ENCODE results near the gene RDH12. TPM values are rescaled to one million over a fixed set of nuclear protein-coding genes. Genes with fewer than 3 reads are reported as not detected.

Gene RDH12
- total RNA-seq, 1 donor from 2014 or later, result not detected

- Mint-ChIP-seq H3K27me3 (ENCODE audit: low read depth) (no peaks in the 10 kb centered on the region), H3K4me1 (ENCODE audit: low read depth) (peaks cover 21% of the 10 kb centered on the region), H3K27ac (ENCODE audit: unreplicated experiment) (peak overlapping the region; percentile 80), H3K36me3 (ENCODE audit: low read depth) (peaks cover 1% of the 10 kb centered on the region), H3K9me3 (ENCODE audit: low read depth) (no peaks in the 10 kb centered on the region), H3K4me3 (ENCODE audit: unreplicated experiment) (no peak overlapping the region)
- TF ChIP-seq CTCF (IDR thresholded peaks at IDR 0.05), result peak; percentile 85
- DNase-seq (ENCODE audit: low spot score), result no peak
Observed at GRCh38 chr14:67666750-67667449, 34.8 kb upstream of the RDH12 start.

GRCh38 chr14:67668559-67668958 lies 33.1 kb upstream of the RDH12 start:
- H3K4me3 Mint-ChIP-seq (ENCODE audit: unreplicated experiment), result no peak overlapping the region
- H3K27me3 Mint-ChIP-seq (ENCODE audit: low read depth), result no peaks in the 10 kb centered on the region
- H3K9me3 Mint-ChIP-seq (ENCODE audit: low read depth), result no peaks in the 10 kb centered on the region
- H3K27ac Mint-ChIP-seq (ENCODE audit: unreplicated experiment), result no peak overlapping the region
- no peaks in the 10 kb centered on the region for H3K36me3 Mint-ChIP-seq (ENCODE audit: low read depth)
- no peak for DNase-seq (ENCODE audit: low spot score)
- peaks cover 32% of the 10 kb centered on the region for H3K4me1 Mint-ChIP-seq (ENCODE audit: low read depth)
- no peak for TF ChIP-seq CTCF (IDR thresholded peaks at IDR 0.05)

- peak overlapping the region; percentile 96 for H3K27ac Mint-ChIP-seq (ENCODE audit: unreplicated experiment)
- no peaks in the 10 kb centered on the region for H3K27me3 Mint-ChIP-seq (ENCODE audit: low read depth)
- peaks cover 23% of the 10 kb centered on the region for H3K4me1 Mint-ChIP-seq (ENCODE audit: low read depth)
- DNase-seq (ENCODE audit: low spot score), result no peak
- no peak for TF ChIP-seq CTCF (IDR thresholded peaks at IDR 0.05)
- H3K4me3 Mint-ChIP-seq (ENCODE audit: unreplicated experiment), result peak overlapping the region; percentile 87
- H3K9me3 Mint-ChIP-seq (ENCODE audit: low read depth), result no peaks in the 10 kb centered on the region
- H3K36me3 Mint-ChIP-seq (ENCODE audit: low read depth), result peaks cover 6% of the 10 kb centered on the region
Observed at GRCh38 chr14:67673451-67673850, 28.2 kb upstream of the RDH12 start.

- no peak for DNase-seq (ENCODE audit: low spot score)
- H3K36me3 Mint-ChIP-seq (ENCODE audit: low read depth), result peaks cover 6% of the 10 kb centered on the region
- H3K4me3 Mint-ChIP-seq (ENCODE audit: unreplicated experiment), result peak overlapping the region; percentile 87
- no peaks in the 10 kb centered on the region for H3K27me3 Mint-ChIP-seq (ENCODE audit: low read depth)
- H3K9me3 Mint-ChIP-seq (ENCODE audit: low read depth), result no peaks in the 10 kb centered on the region
- peak overlapping the region; percentile 96 for H3K27ac Mint-ChIP-seq (ENCODE audit: unreplicated experiment)
- peaks cover 23% of the 10 kb centered on the region for H3K4me1 Mint-ChIP-seq (ENCODE audit: low read depth)
- peak; percentile 71 for TF ChIP-seq CTCF (IDR thresholded peaks at IDR 0.05)
Observed at GRCh38 chr14:67674139-67674479, 27.6 kb upstream of the RDH12 start.

- Mint-ChIP-seq H3K27me3 (ENCODE audit: low read depth) (no peaks in the 10 kb centered on the region), H3K36me3 (ENCODE audit: low read depth) (peaks cover 6% of the 10 kb centered on the region), H3K9me3 (ENCODE audit: low read depth) (no peaks in the 10 kb centered on the region), H3K4me1 (ENCODE audit: low read depth) (peaks cover 23% of the 10 kb centered on the region), H3K4me3 (ENCODE audit: unreplicated experiment) (peak within 1 kb of the TSS; percentile 87), H3K27ac (ENCODE audit: unreplicated experiment) (peak within 1 kb of the TSS; percentile 96)
- DNase-seq (ENCODE audit: low spot score), result peak; percentile 88
- peak; percentile 57 for TF ChIP-seq CTCF (IDR thresholded peaks at IDR 0.05)
Observed at GRCh38 chr14:67674480-67675218, 27.0 kb upstream of the RDH12 start, which contains the start of gene VTI1B. TSS of gene VTI1B (minus strand) at chr14:67674632. CDS start at chr14:67674489, 143 bp downstream.

Data from chondrocyte (in vitro differentiated cells).